ENCODE results near the gene PTPRD. TPM values are rescaled to one million over a fixed set of nuclear protein-coding genes. Genes with fewer than 3 reads are reported as not detected.

The PTPRD gene
- total and polyA plus RNA-seq, 2 donors (not counting 1 experiment from before 2014, with no cell fraction given): not detected

DNA sequence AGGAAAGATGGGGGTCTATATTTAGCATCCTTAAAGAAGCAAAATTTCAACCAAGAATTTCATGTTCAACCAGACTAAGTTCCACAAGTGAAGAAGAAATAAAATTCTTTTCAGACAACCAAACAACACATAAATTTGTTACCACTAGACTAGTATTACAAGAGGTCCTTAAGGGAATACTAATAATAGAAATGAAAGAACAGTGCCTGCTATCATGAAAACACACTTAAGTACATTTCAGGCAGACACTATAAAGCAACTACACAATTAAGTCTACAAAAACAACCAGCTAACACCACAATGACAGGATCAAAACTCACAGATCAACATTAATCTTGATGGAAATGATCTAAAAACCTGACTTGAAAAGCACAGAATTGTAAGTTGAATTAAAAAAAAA, 477.2 kb downstream of the PTPRD start:
- no peaks in the 10 kb centered on the region for H3K79me2 ChIP-seq (ENCODE audit: control insufficient read depth, insufficient read depth, low read length)
- H4K20me1 ChIP-seq (ENCODE audit: control insufficient read depth, insufficient read depth, low read length, poor library complexity, severe bottlenecking): no peaks in the 10 kb centered on the region
- no peak overlapping the region for H3K9ac ChIP-seq (ENCODE audit: low read length)
- Mint-ChIP-seq H3K4me1 (no peaks in the 10 kb centered on the region), H3K27ac (no peak overlapping the region), H3K4me3 (no peak overlapping the region), H3K9me3 (ENCODE audit: insufficient read depth) (no peaks in the 10 kb centered on the region), H3K27me3 (no peaks in the 10 kb centered on the region)
- H3K4me2 ChIP-seq (replicated peaks; ENCODE audit: low read depth, low read length, poor library complexity, severe bottlenecking): no peak overlapping the region
- ChIA-PET POLR2A (no interaction called here), CTCF (no interaction called here)
- peaks cover 0 to 3% (median 0%) of the 10 kb centered on the region in 3 donors for H3K9me3 ChIP-seq (ENCODE audit: control extremely low read depth in 1 of 3, control insufficient read depth in 2 of 3, insufficient read depth in 1 of 3, low read length in 2 of 3)
- ATAC-seq (ENCODE audit: low read depth) (no peak), DNase-seq (no peak)
- no peak overlapping the region for H2AFZ ChIP-seq (ENCODE audit: insufficient read depth, low read depth, low read length, poor library complexity, severe bottlenecking)
- H3K4me1 ChIP-seq (ENCODE audit: control insufficient read depth in 2 of 2, insufficient read depth in 2 of 2, low read length in 2 of 2): no peaks in the 10 kb centered on the region
- no peaks in the 10 kb centered on the region for H3K36me3 ChIP-seq (replicated peaks in 1 of 2; ENCODE audit: control extremely low read depth in 1 of 2, control insufficient read depth in 1 of 2, extremely low read depth in 1 of 2, insufficient read depth in 2 of 2, low read length in 1 of 2)
- TF ChIP-seq CTCF (IDR thresholded peaks at IDR 0.05): no peak
- H3K4me3 ChIP-seq (ENCODE audit: control extremely low read depth in 1 of 5, extremely low read depth in 1 of 5, insufficient read depth in 1 of 5, low read depth in 2 of 5, low read length in 4 of 5): no peak overlapping the region
- intact Hi-C loops (cut with micrococcal nuclease): no loop called here
- H3K27ac ChIP-seq (ENCODE audit: low read length in 2 of 2): no peak overlapping the region
- no peaks in the 10 kb centered on the region for H3K27me3 ChIP-seq (replicated peaks in 1 of 4; ENCODE audit: control extremely low read depth in 1 of 4, control insufficient read depth in 3 of 4, insufficient read depth in 4 of 4, low read length in 3 of 4)

DNA sequence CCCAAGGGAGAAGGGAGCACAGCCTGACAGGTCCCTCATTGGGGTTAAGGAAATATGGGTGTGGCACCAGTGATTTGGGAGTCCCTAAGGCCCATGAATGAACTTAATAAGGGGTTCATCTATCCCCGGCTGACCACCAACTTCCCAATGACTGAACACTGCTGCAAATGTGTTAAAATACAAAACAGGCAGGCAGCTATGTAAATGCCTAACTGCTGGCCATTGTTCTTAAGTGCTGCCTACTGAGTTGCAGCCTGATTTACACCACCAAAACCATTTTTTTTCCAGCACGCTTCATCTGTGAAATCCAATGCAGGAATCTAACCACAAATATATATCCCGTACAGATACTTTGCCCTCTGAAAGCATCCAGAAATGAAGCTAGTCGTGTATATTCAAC, 478.5 kb downstream of the PTPRD start:
- no peaks in the 10 kb centered on the region for H4K20me1 ChIP-seq (ENCODE audit: control insufficient read depth, insufficient read depth, low read length, poor library complexity, severe bottlenecking)
- H2AFZ ChIP-seq (ENCODE audit: insufficient read depth, low read depth, low read length, poor library complexity, severe bottlenecking): no peak overlapping the region
- H3K4me2 ChIP-seq (replicated peaks; ENCODE audit: low read depth, low read length, poor library complexity, severe bottlenecking): no peak overlapping the region
- H3K9me3 Mint-ChIP-seq (ENCODE audit: insufficient read depth): no peaks in the 10 kb centered on the region
- no peak overlapping the region for H3K4me3 Mint-ChIP-seq
- no peaks in the 10 kb centered on the region for H3K4me1 ChIP-seq (ENCODE audit: control insufficient read depth in 2 of 2, insufficient read depth in 2 of 2, low read length in 2 of 2)
- ChIA-PET CTCF (no interaction called here), POLR2A (no interaction called here)
- DNase-seq (no peak), ATAC-seq (ENCODE audit: low read depth) (no peak)
- no peaks in the 10 kb centered on the region for H3K27me3 Mint-ChIP-seq
- no peak overlapping the region for H3K9ac ChIP-seq (ENCODE audit: low read length)
- H3K9me3 ChIP-seq (ENCODE audit: control extremely low read depth in 1 of 3, control insufficient read depth in 2 of 3, insufficient read depth in 1 of 3, low read length in 2 of 3): peaks cover 0 to 3% (median 0%) of the 10 kb centered on the region in 3 donors
- H3K4me1 Mint-ChIP-seq: no peaks in the 10 kb centered on the region
- no peak overlapping the region for H3K4me3 ChIP-seq (ENCODE audit: control extremely low read depth in 1 of 5, extremely low read depth in 1 of 5, insufficient read depth in 1 of 5, low read depth in 2 of 5, low read length in 4 of 5)
- no peaks in the 10 kb centered on the region for H3K79me2 ChIP-seq (ENCODE audit: control insufficient read depth, insufficient read depth, low read length)
- H3K27ac Mint-ChIP-seq: no peak overlapping the region
- 58% methylated on average over 2 of the region's 4 CpGs for WGBS (ENCODE audit: insufficient coverage)
- intact Hi-C loops (cut with micrococcal nuclease): no loop called here
- no peak for TF ChIP-seq EZH2 (IDR thresholded peaks at IDR 0.05; ENCODE audit: borderline replicate concordance, insufficient read depth, low read depth, low read length, poor library complexity, severe bottlenecking)
- TF ChIP-seq CTCF (IDR thresholded peaks at IDR 0.05): no peak
- H3K36me3 ChIP-seq (replicated peaks in 1 of 2; ENCODE audit: control extremely low read depth in 1 of 2, control insufficient read depth in 1 of 2, extremely low read depth in 1 of 2, insufficient read depth in 2 of 2, low read length in 1 of 2): no peaks in the 10 kb centered on the region
- H3K27me3 ChIP-seq (replicated peaks in 1 of 4; ENCODE audit: control extremely low read depth in 1 of 4, control insufficient read depth in 3 of 4, insufficient read depth in 4 of 4, low read length in 3 of 4): no peaks in the 10 kb centered on the region
- H3K27ac ChIP-seq (ENCODE audit: low read length in 2 of 2): no peak overlapping the region

Measured in B cell (primary cell).